ENCODE results near the gene IRF3. TPM values are rescaled to one million over a fixed set of nuclear protein-coding genes. Genes with fewer than 3 reads are reported as not detected.

Gene IRF3
- polyA plus RNA-seq, 3 donors: 29.8 to 115 (median 41.1) TPM

GRCh38 chr19:49616945-49617344 lies 48.7 kb downstream of the IRF3 start:
- Histone ChIP-seq H4K20me1 (ENCODE audit: insufficient read depth, low read length) (peaks cover 77% of the 10 kb centered on the region), H3K4me1 (ENCODE audit: control insufficient read depth in 1 of 2, insufficient read depth in 2 of 2, low read length in 2 of 2) (peaks cover 5 to 18% of the 10 kb centered on the region in 2 donors), H2AFZ (ENCODE audit: insufficient read depth, low read depth, low read length, poor library complexity, severe bottlenecking) (no peak overlapping the region), H3K9ac (ENCODE audit: insufficient read depth, low read length, poor library complexity, severe bottlenecking) (no peak overlapping the region), H3K27me3 (ENCODE audit: control insufficient read depth in 2 of 2, insufficient read depth in 2 of 2, low read length in 2 of 2) (no peaks in the 10 kb centered on the region), H3K27ac (ENCODE audit: low read depth in 1 of 2, low read length in 2 of 2) (no peak overlapping the region), H3K4me2 (replicated peaks; ENCODE audit: extremely low read depth, low read length, poor library complexity, severe bottlenecking) (no peak overlapping the region), H3K36me3 (replicated peaks in 1 of 2; ENCODE audit: control insufficient read depth in 1 of 2, insufficient read depth in 2 of 2, low read length in 2 of 2) (peaks cover 68 to 82% of the 10 kb centered on the region in 2 donors), H3K4me3 (replicated peaks in 1 of 3; ENCODE audit: low read depth in 2 of 3, low read length in 3 of 3) (no peak overlapping the region), H3K79me2 (ENCODE audit: insufficient read depth, low read length) (peaks cover 31% of the 10 kb centered on the region), H3K9me3 (replicated peaks in 1 of 2; ENCODE audit: control insufficient read depth in 1 of 2, insufficient read depth in 1 of 2, low read length in 2 of 2) (no peaks in the 10 kb centered on the region)
- H3K9me3 Mint-ChIP-seq: peaks cover 0 to 6% (median 0%) of the 10 kb centered on the region in 7 donors
- DNase-seq: no peak
- WGBS (ENCODE audit: insufficient coverage): 94% methylated on average over 4 of the region's 7 CpGs
- peaks cover 54 to 86% of the 10 kb centered on the region in 2 donors for H3K36me3 Mint-ChIP-seq
- H3K4me3 Mint-ChIP-seq: no peak overlapping the region
- TF ChIP-seq, protein P1, sequence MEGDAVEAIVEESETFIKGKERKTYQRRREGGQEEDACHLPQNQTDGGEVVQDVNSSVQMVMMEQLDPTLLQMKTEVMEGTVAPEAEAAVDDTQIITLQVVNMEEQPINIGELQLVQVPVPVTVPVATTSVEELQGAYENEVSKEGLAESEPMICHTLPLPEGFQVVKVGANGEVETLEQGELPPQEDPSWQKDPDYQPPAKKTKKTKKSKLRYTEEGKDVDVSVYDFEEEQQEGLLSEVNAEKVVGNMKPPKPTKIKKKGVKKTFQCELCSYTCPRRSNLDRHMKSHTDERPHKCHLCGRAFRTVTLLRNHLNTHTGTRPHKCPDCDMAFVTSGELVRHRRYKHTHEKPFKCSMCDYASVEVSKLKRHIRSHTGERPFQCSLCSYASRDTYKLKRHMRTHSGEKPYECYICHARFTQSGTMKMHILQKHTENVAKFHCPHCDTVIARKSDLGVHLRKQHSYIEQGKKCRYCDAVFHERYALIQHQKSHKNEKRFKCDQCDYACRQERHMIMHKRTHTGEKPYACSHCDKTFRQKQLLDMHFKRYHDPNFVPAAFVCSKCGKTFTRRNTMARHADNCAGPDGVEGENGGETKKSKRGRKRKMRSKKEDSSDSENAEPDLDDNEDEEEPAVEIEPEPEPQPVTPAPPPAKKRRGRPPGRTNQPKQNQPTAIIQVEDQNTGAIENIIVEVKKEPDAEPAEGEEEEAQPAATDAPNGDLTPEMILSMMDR (IDR thresholded peaks at IDR 0.05): no peak
- peak overlapping the region in 1 of 7 donors; percentile 48 for H3K27ac Mint-ChIP-seq
- no peaks in the 10 kb centered on the region for H3K27me3 Mint-ChIP-seq (ENCODE audit: low read depth in 3 of 3)
- peaks cover 17% of the 10 kb centered on the region for H3K4me1 Mint-ChIP-seq
- intact Hi-C loops (cut with micrococcal nuclease): no loop called here

DNA sequence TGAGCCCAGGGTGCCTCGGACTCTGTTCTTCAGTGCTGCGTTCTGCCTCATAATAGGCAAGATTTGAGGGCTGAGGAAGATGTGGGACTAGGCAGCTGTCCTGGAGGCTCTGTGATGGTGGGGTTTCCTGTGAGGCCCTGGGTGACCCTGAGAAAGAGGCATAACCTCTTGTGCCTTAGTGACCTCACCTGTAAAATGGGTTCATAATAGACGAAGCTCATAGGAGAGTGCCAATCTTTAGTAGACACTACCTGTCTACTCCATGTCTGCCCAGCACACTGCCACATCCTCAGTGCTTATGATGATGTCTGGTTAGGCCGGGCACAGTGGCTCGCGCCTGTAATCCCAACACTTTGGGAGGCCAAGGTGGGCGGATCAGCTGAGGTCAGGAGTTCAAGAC lies 49.1 kb downstream of the IRF3 start:
- no peak overlapping the region for H3K9ac ChIP-seq (ENCODE audit: insufficient read depth, low read length, poor library complexity, severe bottlenecking)
- H3K4me1 ChIP-seq (ENCODE audit: control insufficient read depth in 1 of 2, insufficient read depth in 2 of 2, low read length in 2 of 2): peaks cover 5 to 19% of the 10 kb centered on the region in 2 donors
- H2AFZ ChIP-seq (ENCODE audit: insufficient read depth, low read depth, low read length, poor library complexity, severe bottlenecking): no peak overlapping the region
- no peak overlapping the region for H3K27ac Mint-ChIP-seq
- intact Hi-C loops (cut with micrococcal nuclease): no loop called here
- H3K4me2 ChIP-seq (replicated peaks; ENCODE audit: extremely low read depth, low read length, poor library complexity, severe bottlenecking): no peak overlapping the region
- WGBS (ENCODE audit: insufficient coverage): 97% methylated on average over 6 of the region's 7 CpGs
- TF ChIP-seq, protein P1 (IDR thresholded peaks at IDR 0.05): no peak
- no peak overlapping the region for H3K27ac ChIP-seq (ENCODE audit: low read depth in 1 of 2, low read length in 2 of 2)
- peaks cover 50 to 81% of the 10 kb centered on the region in 2 donors for H3K36me3 Mint-ChIP-seq
- H3K4me1 Mint-ChIP-seq: peaks cover 18% of the 10 kb centered on the region
- no peak overlapping the region for H3K4me3 ChIP-seq (replicated peaks in 1 of 3; ENCODE audit: low read depth in 2 of 3, low read length in 3 of 3)
- H3K9me3 Mint-ChIP-seq: peaks cover 0 to 6% (median 0%) of the 10 kb centered on the region in 7 donors
- H3K27me3 ChIP-seq (ENCODE audit: control insufficient read depth in 2 of 2, insufficient read depth in 2 of 2, low read length in 2 of 2): no peaks in the 10 kb centered on the region
- H3K27me3 Mint-ChIP-seq (ENCODE audit: low read depth in 3 of 3): no peaks in the 10 kb centered on the region
- no peak overlapping the region for H3K4me3 Mint-ChIP-seq
- DNase-seq: no peak
- peaks cover 64 to 78% of the 10 kb centered on the region in 2 donors for H3K36me3 ChIP-seq (replicated peaks in 1 of 2; ENCODE audit: control insufficient read depth in 1 of 2, insufficient read depth in 2 of 2, low read length in 2 of 2)
- H4K20me1 ChIP-seq (ENCODE audit: insufficient read depth, low read length): peaks cover 74% of the 10 kb centered on the region
- H3K9me3 ChIP-seq (replicated peaks in 1 of 2; ENCODE audit: control insufficient read depth in 1 of 2, insufficient read depth in 1 of 2, low read length in 2 of 2): no peaks in the 10 kb centered on the region
- H3K79me2 ChIP-seq (ENCODE audit: insufficient read depth, low read length): peaks cover 31% of the 10 kb centered on the region

Measured in CD14-positive monocyte (primary cell).